Measurements from ENCODE around the gene KIF20A. TPM values are rescaled to one million over a fixed set of nuclear protein-coding genes. Genes with fewer than 3 reads are reported as not detected.

KIF20A gene
- total RNA-seq, 1 donor from 2014 or later = 158 TPM

GRCh38 chr5:138224712-138225111, 45.8 kb downstream of the KIF20A start:
- Histone ChIP-seq H3K9me3 (ENCODE audit: low read depth) (no peaks in the 10 kb centered on the region), H3K27ac (no peak overlapping the region), H3K4me2 (no peak overlapping the region), H2AFZ (replicated peaks) (no peak overlapping the region), H3K27me3 (no peaks in the 10 kb centered on the region), H3K36me3 (no peaks in the 10 kb centered on the region), H3F3A (ENCODE audit: low read depth) (no peaks in the 10 kb centered on the region), H3K9ac (no peak overlapping the region), H3K79me2 (ENCODE audit: low read depth) (no peaks in the 10 kb centered on the region), H4K20me1 (ENCODE audit: low read depth) (no peaks in the 10 kb centered on the region), H3K4me3 (no peak overlapping the region), H3K4me1 (no peaks in the 10 kb centered on the region)
- DNase-seq (ENCODE audit: low spot score) = no peak
- no peak overlapping the region for H3K27ac Mint-ChIP-seq
- H3K4me3 Mint-ChIP-seq = no peak overlapping the region
- H3K27me3 Mint-ChIP-seq (ENCODE audit: insufficient read depth, low read depth) = no peaks in the 10 kb centered on the region
- TF ChIP-seq EZH2 (IDR thresholded peaks at IDR 0.05) (no peak), EZH2phosphoT487 (IDR thresholded peaks at IDR 0.05) (no peak)
- no peaks in the 10 kb centered on the region for H3K36me3 Mint-ChIP-seq
- peaks cover 2% of the 10 kb centered on the region for H3K4me1 Mint-ChIP-seq
- peaks cover 3% of the 10 kb centered on the region for H3K9me3 Mint-ChIP-seq

- no peak overlapping the region for H2AFZ ChIP-seq (replicated peaks)
- H4K20me1 ChIP-seq (ENCODE audit: low read depth) = no peaks in the 10 kb centered on the region
- no peaks in the 10 kb centered on the region for H3K36me3 Mint-ChIP-seq
- TF ChIP-seq CTCF (IDR thresholded peaks at IDR 0.05) = no peak
- TF ChIP-seq EZH2phosphoT487 (IDR thresholded peaks at IDR 0.05) = no peak
- no peak for TF ChIP-seq EZH2 (IDR thresholded peaks at IDR 0.05)
- H3K4me3 Mint-ChIP-seq = no peak overlapping the region
- H3K4me1 Mint-ChIP-seq = peaks cover 2% of the 10 kb centered on the region
- no peak overlapping the region for H3K27ac Mint-ChIP-seq
- no peaks in the 10 kb centered on the region for H3K4me1 ChIP-seq
- no peak for DNase-seq (ENCODE audit: low spot score)
- H3K27ac ChIP-seq = no peak overlapping the region
- H3K4me2 ChIP-seq = no peak overlapping the region
- peaks cover 3% of the 10 kb centered on the region for H3K9me3 Mint-ChIP-seq
- H3K9me3 ChIP-seq (ENCODE audit: low read depth) = no peaks in the 10 kb centered on the region
- no peaks in the 10 kb centered on the region for H3F3A ChIP-seq (ENCODE audit: low read depth)
- H3K79me2 ChIP-seq (ENCODE audit: low read depth) = no peaks in the 10 kb centered on the region
- H3K27me3 ChIP-seq = no peaks in the 10 kb centered on the region
- H3K27me3 Mint-ChIP-seq (ENCODE audit: insufficient read depth, low read depth) = no peaks in the 10 kb centered on the region
- H3K4me3 ChIP-seq = no peak overlapping the region
- no peak overlapping the region for H3K9ac ChIP-seq
- H3K36me3 ChIP-seq = no peaks in the 10 kb centered on the region
These were observed 48.0 kb downstream of the KIF20A start for GRCh38 chr5:138226910-138227309.

- Histone ChIP-seq H3K4me2 (no peak overlapping the region), H4K20me1 (ENCODE audit: low read depth) (no peaks in the 10 kb centered on the region)
- H3K4me3 Mint-ChIP-seq = no peak overlapping the region
These were observed 50.5 kb downstream of the KIF20A start for GRCh38 chr5:138229387-138229786.

More at GRCh38 chr5:138229387-138229786, 50.5 kb downstream of the KIF20A start:
- H3K4me1 Mint-ChIP-seq = no peaks in the 10 kb centered on the region
- no peak overlapping the region for H3K4me3 ChIP-seq
- H3K9me3 Mint-ChIP-seq = peaks cover 3% of the 10 kb centered on the region
- no peak overlapping the region for H3K27ac ChIP-seq
- no peaks in the 10 kb centered on the region for H3K79me2 ChIP-seq (ENCODE audit: low read depth)
- no peaks in the 10 kb centered on the region for H3K36me3 Mint-ChIP-seq
- H3F3A ChIP-seq (ENCODE audit: low read depth) = no peaks in the 10 kb centered on the region
- no peak overlapping the region for H3K9ac ChIP-seq
- H3K9me3 ChIP-seq (ENCODE audit: low read depth) = no peaks in the 10 kb centered on the region
- H3K27ac Mint-ChIP-seq = no peak overlapping the region
- no peak overlapping the region for H2AFZ ChIP-seq (replicated peaks)
- H3K36me3 ChIP-seq = no peaks in the 10 kb centered on the region
- no peaks in the 10 kb centered on the region for H3K27me3 ChIP-seq
- no peaks in the 10 kb centered on the region for H3K4me1 ChIP-seq
- no peak for DNase-seq (ENCODE audit: low spot score)
- TF ChIP-seq EZH2phosphoT487 (IDR thresholded peaks at IDR 0.05) = no peak
- TF ChIP-seq CTCF (IDR thresholded peaks at IDR 0.05) = no peak
- no peak for TF ChIP-seq EZH2 (IDR thresholded peaks at IDR 0.05)
- H3K27me3 Mint-ChIP-seq (ENCODE audit: insufficient read depth, low read depth) = peaks cover 2% of the 10 kb centered on the region

All from neural progenitor cell (in vitro differentiated cells).